ENCODE results near the gene KLK6.
"Not testable (repeated sequence)": the region's sequence is repeated elsewhere in the genome, so short reads cannot be mapped to it uniquely, and the experiment has no call there.

KLK6 gene

GRCh38 chr19:50983625-50984292, 14.4 kb upstream of the KLK6 start, which contains the start of gene KLK7:
Gene KLK7 (minus strand): TSS chr19:50983917. CDS start chr19:50982399, 1,518 bp downstream.
- Histone ChIP-seq H3K27me3 (ENCODE audit: control insufficient read depth in 1 of 2, insufficient read depth in 2 of 2, low read length in 2 of 2) (peaks cover 0 to 19% of the 10 kb centered on the region in 2 donors), H3K9ac (ENCODE audit: low read length) (no peak within 1 kb of the TSS), H3K27ac (ENCODE audit: low read depth, low read length) (no peak within 1 kb of the TSS), H3K9me3 (ENCODE audit: low read length) (no peaks in the 10 kb centered on the region), H3K4me1 (ENCODE audit: insufficient read depth, low read length) (no peaks in the 10 kb centered on the region), H3K4me3 (ENCODE audit: low read depth in 1 of 2, low read length in 2 of 2) (no peak within 1 kb of the TSS), H3K36me3 (ENCODE audit: insufficient read depth, low read length) (no peaks in the 10 kb centered on the region)

DNA sequence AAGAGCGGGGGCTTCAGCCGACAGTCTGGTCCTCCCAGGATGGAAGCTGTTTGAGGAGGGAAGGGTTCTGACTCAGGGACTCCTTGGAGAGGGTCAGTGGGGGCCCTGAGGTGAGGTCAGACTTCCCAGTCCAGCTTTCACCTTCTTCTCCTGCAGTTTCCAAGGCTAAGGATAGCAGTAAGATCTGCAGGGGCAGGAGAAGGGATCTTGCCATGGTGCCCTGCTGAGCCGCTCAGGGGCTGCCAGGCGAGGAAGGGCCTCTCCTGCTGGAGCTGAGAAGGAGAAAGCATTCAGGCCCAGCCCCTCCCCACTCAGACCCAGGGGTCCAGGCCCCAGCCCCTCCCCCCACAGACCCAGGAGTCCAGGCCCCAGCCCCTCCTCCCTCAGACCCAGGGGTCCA, 12.8 kb upstream of the KLK6 start:
- no peak overlapping the region for H3K4me3 ChIP-seq (ENCODE audit: low read depth in 1 of 2, low read length in 2 of 2)
- no peak overlapping the region for H3K9ac ChIP-seq (ENCODE audit: low read length)
- H3K4me1 ChIP-seq (ENCODE audit: insufficient read depth, low read length), result no peaks in the 10 kb centered on the region
- H3K27me3 ChIP-seq (ENCODE audit: control insufficient read depth in 1 of 2, insufficient read depth in 2 of 2, low read length in 2 of 2), result peaks cover 0 to 19% of the 10 kb centered on the region in 2 donors
- H3K9me3 ChIP-seq (ENCODE audit: low read length), result no peaks in the 10 kb centered on the region
- H3K27ac ChIP-seq (ENCODE audit: low read depth, low read length), result no peak overlapping the region
- H3K36me3 ChIP-seq (ENCODE audit: insufficient read depth, low read length), result no peaks in the 10 kb centered on the region

GRCh38 chr19:50981587-50982146, 12.3 kb upstream of the KLK6 start:
- no peaks in the 10 kb centered on the region for H3K36me3 ChIP-seq (ENCODE audit: insufficient read depth, low read length)
- H3K27me3 ChIP-seq (ENCODE audit: control insufficient read depth in 1 of 2, insufficient read depth in 2 of 2, low read length in 2 of 2), result peaks cover 0 to 19% of the 10 kb centered on the region in 2 donors
- no peak overlapping the region for H3K4me3 ChIP-seq (ENCODE audit: low read depth in 1 of 2, low read length in 2 of 2)
- H3K9ac ChIP-seq (ENCODE audit: low read length), result no peak overlapping the region
- no peak overlapping the region for H3K27ac ChIP-seq (ENCODE audit: low read depth, low read length)
- no peaks in the 10 kb centered on the region for H3K4me1 ChIP-seq (ENCODE audit: insufficient read depth, low read length)
- no peaks in the 10 kb centered on the region for H3K9me3 ChIP-seq (ENCODE audit: low read length)

GRCh38 chr19:50980208-50980607, 10.8 kb upstream of the KLK6 start:
- H3K4me3 ChIP-seq (ENCODE audit: low read depth in 1 of 2, low read length in 2 of 2), result no peak overlapping the region
- H3K27ac ChIP-seq (ENCODE audit: low read depth, low read length), result no peak overlapping the region
- H3K36me3 ChIP-seq (ENCODE audit: insufficient read depth, low read length), result no peaks in the 10 kb centered on the region
- no peaks in the 10 kb centered on the region for H3K9me3 ChIP-seq (ENCODE audit: low read length)
- no peak overlapping the region for H3K9ac ChIP-seq (ENCODE audit: low read length)
- peaks cover 0 to 19% of the 10 kb centered on the region in 2 donors for H3K27me3 ChIP-seq (ENCODE audit: control insufficient read depth in 1 of 2, insufficient read depth in 2 of 2, low read length in 2 of 2)
- no peaks in the 10 kb centered on the region for H3K4me1 ChIP-seq (ENCODE audit: insufficient read depth, low read length)

- no peaks in the 10 kb centered on the region for H3K36me3 ChIP-seq (ENCODE audit: insufficient read depth, low read length)
- H3K27me3 ChIP-seq (ENCODE audit: control insufficient read depth in 1 of 2, insufficient read depth in 2 of 2, low read length in 2 of 2), result peaks cover 0 to 19% of the 10 kb centered on the region in 2 donors
- no peak overlapping the region for H3K9ac ChIP-seq (ENCODE audit: low read length)
- H3K9me3 ChIP-seq (ENCODE audit: low read length), result no peaks in the 10 kb centered on the region
- H3K4me1 ChIP-seq (ENCODE audit: insufficient read depth, low read length), result no peaks in the 10 kb centered on the region
- no peak overlapping the region for H3K27ac ChIP-seq (ENCODE audit: low read depth, low read length)
- H3K4me3 ChIP-seq (ENCODE audit: low read depth in 1 of 2, low read length in 2 of 2), result no peak overlapping the region
Measured at GRCh38 chr19:50979758-50980157, 10.4 kb upstream of the KLK6 start.

GRCh38 chr19:50978772-50979390, 9.5 kb upstream of the KLK6 start:
- H3K36me3 ChIP-seq (ENCODE audit: insufficient read depth, low read length), result no peaks in the 10 kb centered on the region
- H3K27me3 ChIP-seq (ENCODE audit: control insufficient read depth in 1 of 2, insufficient read depth in 2 of 2, low read length in 2 of 2), result peaks cover 0 to 19% of the 10 kb centered on the region in 2 donors
- H3K9ac ChIP-seq (ENCODE audit: low read length), result no peak overlapping the region
- H3K27ac ChIP-seq (ENCODE audit: low read depth, low read length), result no peak overlapping the region
- H3K4me3 ChIP-seq (ENCODE audit: low read depth in 1 of 2, low read length in 2 of 2), result no peak overlapping the region
- no peaks in the 10 kb centered on the region for H3K4me1 ChIP-seq (ENCODE audit: insufficient read depth, low read length)
- H3K9me3 ChIP-seq (ENCODE audit: low read length), result no peaks in the 10 kb centered on the region

DNA sequence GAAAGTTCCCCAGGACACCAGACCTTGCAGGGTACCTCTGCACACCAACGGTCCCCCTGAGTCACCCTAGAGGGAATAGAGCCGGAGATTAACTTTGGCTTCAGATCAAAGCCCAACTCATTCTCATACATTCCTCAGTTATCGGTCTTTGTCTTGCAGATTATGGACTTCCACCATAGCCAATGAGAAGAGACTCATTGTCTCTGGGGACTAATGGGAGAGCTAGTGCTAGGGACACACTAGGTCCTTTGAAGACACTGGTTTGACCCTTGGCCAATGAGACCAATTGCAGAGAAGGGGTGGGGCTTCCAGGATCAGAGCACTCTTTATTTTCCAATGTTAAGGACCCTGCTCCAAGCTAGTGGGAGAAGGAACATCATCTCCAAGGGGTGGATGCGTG, 8.2 kb upstream of the KLK6 start:
- no peaks in the 10 kb centered on the region for H3K4me1 ChIP-seq (ENCODE audit: insufficient read depth, low read length)
- H3K4me3 ChIP-seq (ENCODE audit: low read depth in 1 of 2, low read length in 2 of 2), result no peak overlapping the region
- no peaks in the 10 kb centered on the region for H3K9me3 ChIP-seq (ENCODE audit: low read length)
- no peaks in the 10 kb centered on the region for H3K36me3 ChIP-seq (ENCODE audit: insufficient read depth, low read length)
- no peak overlapping the region for H3K9ac ChIP-seq (ENCODE audit: low read length)
- H3K27me3 ChIP-seq (ENCODE audit: control insufficient read depth in 1 of 2, insufficient read depth in 2 of 2, low read length in 2 of 2), result peaks cover 0 to 19% of the 10 kb centered on the region in 2 donors
- H3K27ac ChIP-seq (ENCODE audit: low read depth, low read length), result no peak overlapping the region

DNA sequence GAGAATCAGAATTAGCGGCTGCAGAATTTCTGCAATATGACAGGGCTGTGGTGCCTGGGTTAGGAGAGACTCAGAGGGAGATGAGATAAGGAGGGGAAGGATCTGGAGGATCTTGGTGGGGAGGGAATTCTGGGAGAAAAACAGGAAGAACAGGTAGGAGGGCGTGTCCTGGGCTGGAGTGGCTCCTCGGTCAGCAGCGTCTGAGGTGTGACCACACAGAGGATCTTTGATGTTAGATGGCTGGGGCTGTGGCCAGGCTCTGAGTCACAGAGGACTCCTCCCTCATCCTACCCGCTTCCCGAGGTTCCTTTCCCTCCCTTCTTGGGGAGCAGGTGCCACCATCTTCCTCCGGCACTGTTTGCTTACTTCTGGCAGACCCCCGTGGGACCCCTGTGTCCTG, 6.4 kb upstream of the KLK6 start:
- Histone ChIP-seq H3K4me1 (ENCODE audit: insufficient read depth, low read length) (no peaks in the 10 kb centered on the region), H3K9me3 (ENCODE audit: low read length) (no peaks in the 10 kb centered on the region), H3K9ac (ENCODE audit: low read length) (no peak overlapping the region), H3K36me3 (ENCODE audit: insufficient read depth, low read length) (no peaks in the 10 kb centered on the region), H3K4me3 (ENCODE audit: low read depth in 1 of 2, low read length in 2 of 2) (no peak overlapping the region), H3K27me3 (ENCODE audit: control insufficient read depth in 1 of 2, insufficient read depth in 2 of 2, low read length in 2 of 2) (peaks cover 0 to 15% of the 10 kb centered on the region in 2 donors), H3K27ac (ENCODE audit: low read depth, low read length) (no peak overlapping the region)

GRCh38 chr19:50974702-50975556, 5.5 kb upstream of the KLK6 start:
- H3K9ac ChIP-seq (ENCODE audit: low read length), result no peak overlapping the region
- H3K4me1 ChIP-seq (ENCODE audit: insufficient read depth, low read length), result no peaks in the 10 kb centered on the region

GRCh38 chr19:50972795-50973376, 3.5 kb upstream of the KLK6 start:
- no peak overlapping the region for H3K27ac ChIP-seq (ENCODE audit: low read depth, low read length)
- H3K9me3 ChIP-seq (ENCODE audit: low read length), result no peaks in the 10 kb centered on the region
- no peaks in the 10 kb centered on the region for H3K36me3 ChIP-seq (ENCODE audit: insufficient read depth, low read length)
- no peak overlapping the region for H3K4me3 ChIP-seq (ENCODE audit: low read depth in 1 of 2, low read length in 2 of 2)
- H3K9ac ChIP-seq (ENCODE audit: low read length), result no peak overlapping the region
- H3K4me1 ChIP-seq (ENCODE audit: insufficient read depth, low read length), result no peaks in the 10 kb centered on the region
- peaks cover 0 to 17% of the 10 kb centered on the region in 2 donors for H3K27me3 ChIP-seq (ENCODE audit: control insufficient read depth in 1 of 2, insufficient read depth in 2 of 2, low read length in 2 of 2)

More at GRCh38 chr19:50974702-50975556, 5.5 kb upstream of the KLK6 start:
- no peaks in the 10 kb centered on the region for H3K36me3 ChIP-seq (ENCODE audit: insufficient read depth, low read length)
- no peak overlapping the region for H3K4me3 ChIP-seq (ENCODE audit: low read depth in 1 of 2, low read length in 2 of 2)
- no peaks in the 10 kb centered on the region for H3K9me3 ChIP-seq (ENCODE audit: low read length)
- no peak overlapping the region for H3K27ac ChIP-seq (ENCODE audit: low read depth, low read length)
- peaks cover 0 to 11% of the 10 kb centered on the region in 2 donors for H3K27me3 ChIP-seq (ENCODE audit: control insufficient read depth in 1 of 2, insufficient read depth in 2 of 2, low read length in 2 of 2)

DNA sequence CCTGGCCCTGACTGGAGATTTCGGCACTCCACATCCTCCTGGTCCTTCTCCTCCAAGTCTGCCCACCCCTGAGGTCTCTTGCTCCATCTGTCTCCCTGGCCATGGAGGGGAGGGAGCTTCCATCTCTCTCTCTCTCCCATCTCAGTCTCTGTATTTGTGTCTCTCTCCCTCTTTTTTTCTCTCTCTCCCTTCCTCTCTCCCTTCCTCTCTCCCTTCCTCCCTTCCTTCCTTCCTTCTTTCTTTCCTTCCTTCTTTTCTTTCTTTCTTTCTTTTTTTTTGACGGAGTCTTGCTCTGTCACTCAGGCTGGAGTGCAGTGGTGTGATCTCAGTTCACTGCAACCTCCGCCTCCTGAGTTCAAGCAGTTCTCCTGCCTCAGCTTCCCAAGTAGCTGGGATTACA, 419 bp upstream of the KLK6 start:
- H3K27me3 ChIP-seq (ENCODE audit: control insufficient read depth in 1 of 2, insufficient read depth in 2 of 2, low read length in 2 of 2), result peaks cover 0 to 20% of the 10 kb centered on the region in 2 donors
- H3K4me1 ChIP-seq (ENCODE audit: insufficient read depth, low read length); H3K36me3 ChIP-seq (ENCODE audit: insufficient read depth, low read length); H3K9ac ChIP-seq (ENCODE audit: low read length); H3K27ac ChIP-seq (ENCODE audit: low read depth, low read length); H3K4me3 ChIP-seq (ENCODE audit: low read depth in 1 of 2, low read length in 2 of 2); H3K9me3 ChIP-seq (ENCODE audit: low read length): not testable (repeated sequence)
